HG03139 (cell line): ENCODE measurements around the gene TWSG1.
"Not testable (repeated sequence)": the region's sequence is repeated elsewhere in the genome, so short reads cannot be mapped to it uniquely, and the experiment has no call there.

Experiments
- ATAC-seq: cut with Tn5 transposase; IDR thresholded peaks from one replicate; pipeline ENCODE4 v1.9.1; 2021; ENCODE audit not compliant: unreplicated experiment

TWSG1 gene

DNA sequence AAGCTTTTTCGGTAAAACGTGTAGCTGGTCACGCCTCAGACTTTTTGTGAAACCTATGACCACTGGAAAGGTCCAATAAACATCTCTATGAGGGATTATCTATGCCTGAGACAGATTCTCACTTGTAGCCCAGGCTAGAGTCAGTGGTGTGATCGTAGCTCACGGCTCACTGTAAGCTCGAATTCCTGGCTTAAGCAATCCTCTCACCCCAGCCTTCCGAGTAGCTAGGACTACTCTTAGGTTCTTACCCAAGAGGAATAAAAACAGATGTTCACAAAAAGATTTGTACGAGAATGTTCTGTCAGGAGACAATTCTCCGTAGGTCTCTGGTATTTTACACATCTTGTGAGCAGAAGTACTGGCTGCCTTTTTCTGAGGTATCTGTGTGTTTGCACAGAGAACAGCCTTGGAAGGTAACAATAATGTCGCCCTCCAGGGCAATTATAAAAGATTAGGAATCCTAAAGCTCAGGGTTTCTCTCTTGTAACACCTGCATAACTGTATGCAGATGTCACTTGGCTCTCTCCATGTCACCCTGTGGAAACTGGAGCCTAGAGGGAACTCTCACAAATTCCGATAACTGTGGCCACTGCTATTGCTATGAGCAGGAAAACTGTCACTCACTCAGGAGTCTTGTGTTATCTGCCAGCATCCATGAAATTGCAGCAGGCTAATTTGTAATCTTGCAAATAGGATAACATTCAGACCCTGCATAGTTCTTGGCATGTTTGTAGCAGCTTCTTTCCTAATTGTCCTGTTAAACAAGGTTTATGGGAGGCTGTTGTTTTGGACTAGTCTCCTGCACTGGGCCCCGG lies 115.2 kb downstream of the TWSG1 start:
- no peak for ATAC-seq

DNA sequence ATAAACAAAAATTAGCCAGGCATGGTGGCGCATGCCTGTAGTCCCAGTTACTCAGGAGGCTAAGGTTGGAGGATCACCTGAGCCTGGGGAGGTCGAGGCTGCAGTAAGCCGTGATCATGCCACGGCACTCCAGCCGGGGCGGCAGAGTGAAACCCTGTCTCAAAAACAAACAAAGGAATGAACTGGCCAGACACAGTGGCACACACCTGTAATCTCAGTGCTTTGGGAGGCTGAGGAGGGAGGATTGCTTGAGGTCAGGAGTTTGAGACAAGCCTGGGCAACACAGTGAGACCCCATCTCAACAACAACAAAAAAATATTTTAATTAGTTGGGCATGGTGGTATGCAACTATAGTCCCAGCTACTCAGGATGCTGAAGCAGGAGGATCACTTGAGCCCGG lies 116.3 kb downstream of the TWSG1 start:
- ATAC-seq, result not testable (repeated sequence)
